GM19238 (cell line): Measurements from ENCODE around the gene TSPAN7.

ENCODE experiments used
- DNase-seq: peaks from one replicate; pipeline ENCODE4 v3.0.0; 2011; ENCODE audit warnings: low spot score; ENCODE audit not compliant: insufficient read length

Gene TSPAN7

DNA sequence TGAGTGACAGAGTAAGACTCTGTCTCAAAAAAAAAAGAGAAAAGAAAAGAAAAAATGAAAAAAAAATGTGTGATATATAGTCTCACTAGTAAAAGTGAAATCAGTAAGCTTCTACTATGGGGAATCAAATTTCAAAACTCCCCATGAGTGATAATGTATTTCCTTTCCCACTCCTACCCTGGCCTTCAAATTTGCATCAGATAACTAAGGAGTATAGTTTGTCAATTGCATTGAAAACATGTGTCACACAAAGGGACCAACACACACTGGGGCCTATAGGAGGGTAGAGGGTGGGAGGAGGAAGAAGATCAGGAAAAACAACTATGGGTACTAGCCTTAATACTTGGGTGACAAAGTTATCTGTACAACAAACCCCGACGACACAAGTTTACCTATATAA lies 118.4 kb downstream of the TSPAN7 start:
- DNase-seq, result no peak

DNA sequence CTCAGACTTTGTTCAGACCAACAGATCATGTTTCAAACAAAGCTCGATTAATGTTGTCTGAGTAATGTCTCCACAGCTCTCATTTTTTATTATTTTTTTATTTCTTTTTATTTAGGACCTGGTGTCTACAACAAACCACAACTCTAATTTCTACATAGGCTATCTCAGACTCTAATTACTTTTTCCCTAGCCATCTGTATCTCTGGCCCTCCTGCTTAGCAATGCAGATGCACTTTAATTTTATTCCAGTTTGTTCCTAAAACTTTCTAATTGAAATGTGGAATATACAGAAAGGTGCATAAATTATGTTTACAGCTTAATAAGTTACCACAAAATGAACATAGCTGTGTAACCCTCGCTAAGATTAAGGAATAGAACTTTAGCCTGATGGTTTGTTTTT lies 120.8 kb downstream of the TSPAN7 start:
- no peak for DNase-seq

DNA sequence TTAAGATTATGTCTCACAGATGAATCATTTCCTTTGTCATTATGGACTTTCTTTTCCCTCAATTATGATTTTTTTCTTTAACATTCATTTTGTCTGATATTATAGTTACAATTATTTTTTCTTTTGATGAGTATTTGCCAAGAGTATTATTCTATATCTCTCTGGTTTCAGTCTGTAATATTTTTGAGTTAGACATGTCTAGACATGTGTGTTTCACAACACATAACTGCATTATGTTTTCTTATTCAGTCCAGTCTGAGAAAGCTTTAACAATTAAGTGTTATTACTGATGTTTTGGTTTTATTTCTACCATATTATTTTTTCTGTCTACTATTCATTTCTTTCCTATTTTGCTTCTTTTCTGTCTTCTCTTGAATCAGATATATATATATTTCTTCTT lies 131.6 kb downstream of the TSPAN7 start:
- DNase-seq, result no peak

DNA sequence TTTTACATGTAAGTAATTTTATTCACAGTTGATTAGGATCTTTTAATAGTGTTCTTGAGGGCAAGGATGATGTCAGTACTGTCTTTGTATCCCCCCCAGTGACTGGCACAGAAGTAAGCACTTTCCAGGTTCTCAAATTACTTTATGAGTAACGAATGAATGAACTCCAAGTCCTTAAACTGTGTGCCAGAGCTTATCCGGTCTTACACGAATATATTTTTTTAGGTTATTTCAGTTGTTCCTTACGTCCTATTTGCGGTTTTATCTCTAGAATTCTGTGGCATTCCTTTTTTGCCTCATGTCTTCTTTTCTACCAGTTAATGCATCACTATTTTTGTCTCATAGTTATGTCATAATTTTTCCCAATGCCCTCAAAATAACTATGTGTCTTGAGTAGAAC lies 133.1 kb downstream of the TSPAN7 start:
- DNase-seq, result no peak

DNA sequence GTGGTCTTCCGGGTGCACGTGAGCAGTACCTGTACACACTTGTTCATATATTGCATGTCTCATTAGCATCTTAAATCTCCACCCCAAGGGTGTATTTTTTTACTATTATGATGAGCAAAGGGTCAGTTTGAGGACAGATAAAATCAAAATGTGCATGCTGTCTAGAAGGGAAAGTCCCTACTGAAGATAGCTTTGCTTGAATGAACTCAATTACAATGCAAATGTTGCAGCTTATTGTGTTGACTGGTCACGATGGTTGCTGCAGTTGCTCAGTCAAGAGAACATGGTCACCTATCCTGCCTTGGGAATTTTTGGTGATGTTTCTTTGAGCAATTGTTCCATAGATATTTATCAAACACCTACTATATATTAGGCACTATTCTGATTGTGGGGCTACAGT lies 136.1 kb downstream of the TSPAN7 start:
- DNase-seq, result no peak

DNA sequence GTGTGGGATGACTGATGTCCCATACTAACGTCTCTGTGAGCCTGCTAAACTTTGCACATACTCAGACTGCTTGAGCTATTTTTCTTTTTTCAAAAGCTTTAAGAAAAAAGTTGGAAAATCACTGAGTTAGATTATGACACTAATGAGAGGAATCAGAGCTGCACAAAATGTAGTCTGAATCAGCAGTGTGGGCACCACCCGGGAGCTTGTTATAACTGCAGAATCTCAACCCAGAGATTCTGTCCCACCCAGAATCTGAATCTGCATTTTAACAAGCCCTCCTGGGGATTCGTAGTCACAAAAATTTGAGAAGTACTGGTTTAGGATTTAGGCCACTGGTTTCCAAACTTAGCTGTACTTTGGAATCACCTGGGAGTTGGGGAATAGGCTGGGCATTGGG lies 137.8 kb downstream of the TSPAN7 start:
- no peak for DNase-seq

DNA sequence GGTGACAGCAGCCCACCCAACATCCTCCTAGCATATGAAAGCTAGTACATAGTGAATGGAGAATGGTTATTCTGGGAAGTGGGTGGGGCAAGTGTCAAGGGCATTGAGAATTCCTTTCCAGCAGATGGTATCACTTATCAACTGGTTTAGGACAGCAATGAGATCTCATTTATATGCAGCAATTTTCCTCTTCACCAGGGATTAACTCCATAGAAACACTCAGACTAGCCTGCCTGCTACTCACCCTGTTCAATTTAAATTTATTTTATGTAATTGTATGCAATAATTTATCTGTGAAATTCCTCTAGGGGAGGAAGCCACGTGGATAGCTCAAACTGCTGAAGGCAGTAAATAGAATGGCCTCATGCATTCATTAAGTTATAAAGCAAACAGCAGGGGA lies 138.4 kb downstream of the TSPAN7 start:
- DNase-seq, result no peak

DNA sequence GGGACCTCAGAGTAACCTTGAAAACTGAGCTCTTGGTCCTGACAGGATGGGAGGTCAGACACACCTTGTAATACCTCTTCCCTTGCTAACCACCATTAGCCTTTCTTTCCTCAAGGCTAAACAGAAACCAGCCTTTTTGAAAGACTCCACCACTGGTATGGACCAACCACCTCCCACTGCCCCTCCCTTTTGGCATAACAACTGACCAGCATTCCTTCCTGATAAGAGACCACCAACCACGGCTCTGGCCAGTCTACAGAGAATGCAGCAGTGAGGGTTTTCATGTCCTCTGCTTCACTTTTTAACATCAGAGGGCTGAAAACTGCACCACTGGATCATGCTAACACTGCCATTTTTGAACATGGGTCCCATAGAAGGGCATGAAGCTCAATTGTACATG lies 139.7 kb downstream of the TSPAN7 start:
- no peak for DNase-seq

DNA sequence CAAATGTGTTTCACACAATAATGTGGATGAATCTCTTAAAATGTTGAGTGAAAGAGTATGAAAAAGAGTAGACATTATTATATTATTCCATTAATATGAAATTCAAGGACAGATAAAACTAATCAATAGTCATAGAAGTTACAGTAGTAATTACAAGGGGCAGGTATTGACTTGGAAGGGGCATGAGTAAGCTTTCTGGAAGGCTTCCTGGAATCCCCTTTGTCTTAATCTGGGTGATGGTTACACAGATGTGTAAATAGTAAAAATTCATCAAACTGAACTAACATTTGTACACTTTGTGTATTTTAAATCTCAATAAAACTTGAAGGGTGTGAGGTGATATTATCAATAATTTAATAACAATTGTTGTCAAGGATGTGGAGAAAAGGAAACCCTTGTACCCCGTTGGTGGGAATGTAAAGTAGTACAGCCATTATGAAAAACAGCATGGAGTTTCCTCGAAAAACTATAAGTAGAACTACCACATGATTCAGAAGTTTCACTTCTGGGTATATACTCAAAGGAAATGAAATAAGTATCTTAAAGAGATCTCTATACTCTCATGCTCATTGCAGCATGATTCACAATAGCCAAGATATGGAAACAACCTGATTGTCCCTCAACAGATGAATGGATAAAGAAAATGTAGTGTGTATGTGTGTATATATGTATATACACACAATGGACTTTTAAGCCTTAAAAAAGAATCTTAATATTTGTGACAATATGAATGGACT lies 143.0 kb downstream of the TSPAN7 start:
- no peak for DNase-seq

DNA sequence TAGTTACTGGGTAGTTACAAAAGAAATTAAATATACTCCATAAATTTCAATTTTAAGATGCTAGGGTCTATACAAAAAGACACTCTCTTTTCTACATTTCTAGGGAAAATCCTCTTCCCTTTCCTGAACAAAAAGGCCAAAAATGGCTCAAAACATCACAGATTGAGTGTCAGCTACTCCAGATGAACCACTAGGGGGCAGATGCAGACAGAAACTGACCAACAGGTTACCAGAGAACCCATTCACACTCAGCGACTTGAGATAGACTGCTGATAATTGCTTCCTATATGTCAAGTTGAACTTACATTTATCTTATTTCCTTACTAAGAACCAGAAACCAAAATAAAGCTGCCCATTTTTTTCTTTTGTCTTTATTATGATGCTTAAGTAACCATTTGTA lies 156.5 kb downstream of the TSPAN7 start:
- peak; percentile 3 for DNase-seq

DNA sequence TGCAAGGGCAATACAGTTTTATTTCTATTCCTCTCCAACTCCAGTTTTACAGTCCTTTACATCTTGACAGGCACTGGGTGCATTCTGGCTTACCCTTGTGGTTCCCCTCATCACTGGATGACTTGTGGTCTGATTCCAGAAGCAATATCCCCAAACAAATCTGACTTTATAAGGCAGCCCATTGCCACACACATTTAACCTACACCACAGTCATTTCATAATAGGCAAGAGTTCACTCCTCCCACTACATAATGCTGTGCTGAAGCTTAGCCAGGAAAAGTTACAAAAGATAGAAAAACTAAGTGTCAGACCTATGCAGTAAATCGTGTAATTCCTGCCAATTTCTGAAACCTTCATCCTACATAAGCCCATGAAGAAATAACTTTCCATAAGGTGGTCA lies 157.0 kb downstream of the TSPAN7 start:
- DNase-seq, result no peak

DNA sequence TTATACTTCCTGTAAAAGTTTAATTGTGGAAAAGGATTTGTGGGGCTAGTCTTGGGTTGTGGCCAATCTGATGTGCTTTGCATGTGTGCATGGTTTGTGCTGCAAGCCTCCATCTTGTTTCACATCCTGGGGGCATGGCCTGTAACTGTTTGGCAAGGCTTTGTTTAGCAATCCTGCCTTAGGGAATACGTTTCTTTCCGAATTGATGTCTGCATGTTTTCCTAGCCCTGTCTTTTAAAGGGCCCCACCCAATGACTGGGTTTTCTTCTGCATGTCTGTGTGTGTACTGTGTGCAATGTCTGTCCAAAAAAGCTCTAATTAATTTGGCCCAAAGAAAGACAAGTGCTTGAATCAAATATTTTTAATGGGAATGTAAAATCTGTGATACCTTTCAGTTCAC lies 165.3 kb downstream of the TSPAN7 start:
- DNase-seq, result no peak

DNA sequence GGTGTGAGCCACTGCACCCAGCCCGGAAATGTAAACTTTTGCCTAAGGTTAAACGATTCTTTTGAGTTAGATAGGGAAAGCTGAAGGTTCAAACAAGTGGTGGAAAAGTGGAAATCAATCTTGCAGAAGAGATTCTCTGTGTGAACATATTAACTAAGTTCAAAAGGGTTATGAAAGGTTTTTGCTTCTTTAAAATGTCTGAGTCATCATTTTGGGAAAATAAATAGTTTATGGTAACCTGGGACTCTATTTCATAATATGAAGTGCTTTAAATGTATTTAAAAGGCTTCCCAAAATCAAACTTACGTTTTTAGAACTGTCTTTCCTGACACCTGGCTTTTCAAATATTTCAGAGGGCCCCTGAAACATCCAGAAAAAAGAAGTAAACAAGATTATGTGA lies 166.3 kb downstream of the TSPAN7 start:
- DNase-seq, result no peak

DNA sequence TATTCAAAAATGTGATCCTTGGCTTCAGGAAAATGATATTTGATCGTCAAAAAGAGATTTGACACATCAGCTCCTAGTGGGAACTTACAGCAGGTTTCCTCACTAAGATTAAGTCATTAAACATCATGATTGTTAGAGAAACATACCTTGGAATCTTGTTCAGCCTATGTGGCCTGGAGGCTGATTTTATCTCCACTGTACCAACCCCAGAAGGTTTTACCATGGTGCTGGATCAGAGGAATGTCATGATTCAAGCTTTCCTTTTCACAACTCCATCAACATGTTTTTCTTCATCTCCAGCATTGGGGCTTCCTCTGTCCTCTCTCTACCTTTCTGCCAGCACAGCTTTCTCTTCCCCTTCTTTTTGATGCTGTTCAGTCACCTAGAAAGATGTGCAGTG lies 171.5 kb downstream of the TSPAN7 start:
- no peak for DNase-seq
